ACC112 (cell line): ENCODE results near the gene VPS9D1.

Experiments
- H2AFZ ChIP-seq: fragments of 200-600 bp; sonication (generic); one replicate; pipeline ENCODE4 v1.6.0; 2017; ENCODE audit warnings: antibody characterized with exemption, low read length; ENCODE audit not compliant: unreplicated experiment
- H3K27ac ChIP-seq: fragments of 200-600 bp; sonication (generic); 2 replicates; pipeline ENCODE4 v1.5.1; 2014; ENCODE audit warnings: low read depth, mild to moderate bottlenecking, antibody characterized with exemption, low read length, moderate library complexity
- H3K27me3 ChIP-seq: fragments of 200-600 bp; sonication (generic); 2 replicates; pipeline ENCODE4 v1.6.1; 2014; ENCODE audit warnings: mild to moderate bottlenecking, antibody characterized with exemption, low read length, moderate library complexity, mixed read lengths; ENCODE audit not compliant: insufficient read depth
- H3K36me3 ChIP-seq: fragments of 200-600 bp; sonication (generic); 2 replicates; pipeline ENCODE4 v1.6.1; 2016; ENCODE audit warnings: mild to moderate bottlenecking, antibody characterized with exemption, low read length, moderate library complexity, mixed read lengths; ENCODE audit not compliant: insufficient read depth
- H3K4me1 ChIP-seq: fragments of 200-600 bp; sonication (generic); one replicate; pipeline ENCODE4 v1.6.1; 2016; ENCODE audit warnings: low read length, mixed read lengths; ENCODE audit not compliant: insufficient read depth, unreplicated experiment, control insufficient read depth
- H3K4me3 ChIP-seq: fragments of 200-600 bp; sonication (generic); 2 replicates; pipeline ENCODE4 v1.5.1; 2014; ENCODE audit warnings: mild to moderate bottlenecking, low read depth, low read length
- H3K79me2 ChIP-seq: fragments of 200-600 bp; sonication (generic); one replicate; pipeline ENCODE4 v1.6.0; 2016; ENCODE audit warnings: low read length; ENCODE audit not compliant: control insufficient read depth, unreplicated experiment, insufficient read depth

Gene VPS9D1, protein sequence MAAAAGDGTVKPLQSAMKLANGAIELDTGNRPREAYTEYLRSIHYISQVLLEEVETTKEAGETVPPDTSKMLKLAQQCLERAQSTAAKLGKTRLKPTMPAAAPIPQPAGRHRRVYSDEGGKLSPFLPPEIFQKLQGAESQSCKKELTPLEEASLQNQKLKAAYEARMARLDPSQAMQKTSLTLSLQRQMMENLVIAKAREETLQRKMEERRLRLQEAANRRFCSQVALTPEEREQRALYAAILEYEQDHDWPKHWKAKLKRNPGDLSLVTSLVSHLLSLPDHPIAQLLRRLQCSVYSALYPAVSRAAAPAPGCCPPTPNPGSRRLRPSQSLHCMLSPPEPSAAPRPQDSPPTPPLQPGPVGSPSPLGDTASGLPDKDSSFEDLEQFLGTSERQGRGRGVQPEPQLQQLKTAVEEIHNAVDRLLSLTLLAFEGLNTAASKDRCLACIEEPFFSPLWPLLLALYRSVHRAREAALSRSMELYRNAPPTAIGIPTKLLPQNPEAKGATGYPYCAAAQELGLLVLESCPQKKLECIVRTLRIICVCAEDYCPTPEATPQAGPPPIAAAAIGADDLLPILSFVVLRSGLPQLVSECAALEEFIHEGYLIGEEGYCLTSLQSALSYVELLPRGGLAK

DNA sequence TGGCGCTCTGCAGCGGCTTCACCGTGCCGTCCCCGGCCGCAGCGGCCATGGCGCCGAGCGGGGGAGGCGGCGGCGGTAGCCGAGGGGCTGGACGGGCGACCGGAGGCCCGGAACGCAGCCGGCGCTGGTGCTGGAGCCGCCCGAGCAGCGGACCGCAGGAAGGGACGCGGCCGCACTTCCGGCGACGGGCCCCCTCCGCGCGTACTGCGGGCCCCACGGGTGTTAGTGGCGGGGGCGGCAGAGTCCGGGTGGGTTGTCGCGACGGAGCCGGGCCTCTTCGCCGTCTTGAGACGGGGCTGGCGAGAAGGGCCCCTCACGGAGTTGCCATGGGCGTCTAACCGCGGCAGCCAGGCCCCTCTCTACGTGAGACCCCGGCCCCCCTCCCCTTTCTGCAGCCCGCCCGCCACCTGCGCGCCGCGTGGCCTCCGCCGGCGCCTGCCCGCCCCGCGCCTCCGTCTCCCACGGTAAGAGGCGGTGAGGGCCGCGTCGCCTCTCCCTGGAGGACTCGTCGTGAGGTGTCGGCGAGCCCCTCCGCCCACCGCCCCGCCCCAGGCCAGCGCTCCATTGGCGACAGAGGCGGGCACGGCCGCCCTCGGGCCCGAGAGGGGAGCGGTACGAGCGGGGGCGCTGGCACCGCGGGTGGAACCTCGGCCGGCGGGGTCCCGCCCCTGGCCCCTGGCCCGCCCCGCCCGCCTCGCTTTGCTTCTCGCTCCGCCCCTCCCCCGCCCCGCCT is at the start of gene VPS9D1, which contains the start of gene ZNF276:
Gene VPS9D1, minus strand, starts transcription at position 86 of the 733 bp plus-strand sequence. Its CDS starts 37 bp downstream, at position 49.
Gene ZNF276, plus strand, starts transcription at position 725 of the 733 bp plus-strand sequence. CDS start 104 bp downstream, outside the sequence.
- peaks cover 5% of the 10 kb centered on the region; the same call in 1 of the 2 replicates for H3K36me3 ChIP-seq
- H2AFZ ChIP-seq, result peak within 1 kb of the TSS; percentile 51

DNA sequence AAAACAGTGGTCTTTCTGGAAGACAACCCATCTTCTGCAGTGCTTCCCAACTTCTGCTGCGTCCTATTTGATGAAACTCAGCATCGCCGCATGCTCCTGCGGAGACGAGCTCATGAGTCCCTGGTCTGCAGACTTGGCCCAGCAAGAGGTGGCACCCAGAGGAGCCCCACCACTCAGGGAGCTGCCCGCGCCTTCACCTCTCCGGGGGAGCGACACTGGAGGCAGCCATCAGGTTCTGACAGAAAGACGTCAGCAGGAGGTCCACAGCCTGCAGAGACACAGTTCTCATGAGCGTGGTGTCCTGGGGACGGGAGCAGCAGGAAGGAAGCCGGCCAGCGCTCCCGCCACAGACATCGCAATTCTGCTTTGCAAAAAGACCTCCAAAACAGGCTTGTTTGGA is 49.7 kb upstream of the VPS9D1 start:
- no peaks in the 10 kb centered on the region for H3K27me3 ChIP-seq
- no peaks in the 10 kb centered on the region for H3K79me2 ChIP-seq
- H3K27ac ChIP-seq, result no peak overlapping the region
- peaks cover 3% of the 10 kb centered on the region for H3K4me1 ChIP-seq
- H3K4me3 ChIP-seq, result no peak overlapping the region
- peaks cover 28% of the 10 kb centered on the region; the same call in 1 of the 2 replicates for H3K36me3 ChIP-seq
- no peak overlapping the region for H2AFZ ChIP-seq

More for the DNA sequence above, at the start of gene VPS9D1, which contains the start of gene ZNF276:
- Histone ChIP-seq H3K4me1 (peaks cover 38% of the 10 kb centered on the region), H3K27ac (peak within 1 kb of the TSS; percentile 85), H3K79me2 (peaks cover 38% of the 10 kb centered on the region), H3K27me3 (no peaks in the 10 kb centered on the region), H3K4me3 (peak within 1 kb of the TSS; percentile 84)

DNA sequence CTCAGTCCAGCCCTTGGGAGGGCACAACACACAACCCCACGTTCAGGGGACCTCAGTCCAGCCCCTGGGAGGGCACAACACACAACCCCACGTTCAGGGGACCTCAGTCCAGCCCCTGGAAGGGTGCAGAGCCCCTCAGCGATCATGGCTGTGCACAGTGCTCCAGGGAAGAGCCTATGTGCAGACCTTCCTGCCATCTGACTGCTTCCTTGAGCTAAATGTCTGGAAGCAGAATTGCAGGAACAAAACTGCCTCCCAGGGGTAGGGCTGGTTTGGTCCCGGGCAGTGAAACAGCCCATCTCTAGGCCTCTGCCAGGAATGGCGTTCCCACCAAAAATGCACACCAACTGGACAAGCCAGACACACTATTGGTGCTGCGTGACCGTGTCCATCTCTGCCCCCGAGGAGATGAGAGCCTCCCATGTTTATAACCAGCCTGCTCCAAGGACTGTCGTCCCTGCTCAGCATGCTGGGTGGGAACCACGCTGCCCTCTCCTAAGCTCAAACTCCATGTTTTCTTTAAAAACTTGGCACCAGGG is 44.7 kb upstream of the VPS9D1 start:
- Histone ChIP-seq H2AFZ (no peak overlapping the region), H3K4me1 (peaks cover 11% of the 10 kb centered on the region), H3K36me3 (peaks cover 20% of the 10 kb centered on the region), H3K4me3 (peak overlapping the region; percentile 44; the same call in 1 of the 2 replicates), H3K27me3 (no peaks in the 10 kb centered on the region), H3K27ac (peak overlapping the region; percentile 56; the same call in 1 of the 2 replicates), H3K79me2 (no peaks in the 10 kb centered on the region)

DNA sequence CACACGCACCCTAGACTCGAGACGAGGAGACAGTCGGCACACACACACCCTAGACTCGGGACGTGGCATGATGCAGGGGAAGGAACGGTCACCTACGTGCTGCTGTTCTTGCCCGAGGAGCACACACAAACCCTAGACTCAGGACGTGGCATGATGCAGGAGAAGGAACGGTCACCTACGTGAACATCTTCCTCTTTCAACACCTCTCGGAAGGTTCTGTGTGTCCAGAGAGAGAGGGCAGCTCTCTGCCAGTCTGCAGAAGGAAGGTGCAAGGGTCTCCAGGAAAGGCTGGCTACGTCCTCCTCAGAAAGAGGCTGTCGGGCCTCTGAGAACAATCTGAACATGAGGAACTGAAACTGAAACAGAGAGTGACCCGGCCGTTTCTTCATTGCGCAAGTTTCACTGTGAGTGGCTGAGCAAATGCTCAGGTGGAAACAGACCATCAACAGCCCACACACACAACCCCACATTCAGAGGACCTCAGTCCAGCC is 44.1 kb upstream of the VPS9D1 start:
- Histone ChIP-seq H3K79me2 (no peaks in the 10 kb centered on the region), H3K36me3 (peaks cover 22% of the 10 kb centered on the region), H3K27me3 (no peaks in the 10 kb centered on the region), H3K4me3 (peak overlapping the region; percentile 60; the same call in 1 of the 2 replicates), H2AFZ (no peak overlapping the region), H3K27ac (peak overlapping the region; percentile 56; the same call in 1 of the 2 replicates), H3K4me1 (peaks cover 11% of the 10 kb centered on the region)

DNA sequence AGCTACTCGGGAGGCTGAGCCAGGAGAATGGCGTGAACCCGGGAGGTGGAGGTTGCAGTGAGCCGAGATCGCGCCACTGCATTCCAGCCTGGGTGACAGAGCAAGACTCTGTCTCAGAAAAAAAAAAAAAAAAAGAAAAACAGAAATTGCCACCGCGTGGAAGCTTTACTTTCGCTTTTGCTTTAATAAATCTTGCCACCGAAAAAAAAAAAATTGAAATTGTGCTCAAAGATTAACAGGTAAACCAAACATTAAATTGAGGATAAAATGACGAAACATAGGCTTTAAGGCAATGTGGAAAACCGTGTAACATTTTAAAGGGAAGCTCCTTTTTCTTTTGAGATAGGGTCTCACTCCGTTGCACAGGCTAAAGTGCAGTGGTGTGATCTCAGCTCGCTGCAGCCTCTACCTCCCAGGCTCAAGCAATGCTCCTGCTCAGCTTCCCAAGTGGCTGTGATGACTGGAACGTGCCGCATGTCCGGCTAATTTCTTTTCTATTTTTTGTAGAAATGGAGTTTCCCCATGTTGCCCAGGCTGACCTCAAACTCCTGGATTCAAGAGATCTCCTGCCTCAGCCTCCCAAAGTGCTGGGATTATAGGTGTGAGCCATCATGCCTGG is 40.7 kb upstream of the VPS9D1 start:
- Histone ChIP-seq H3K27ac (no peak overlapping the region), H3K4me1 (peaks cover 11% of the 10 kb centered on the region), H2AFZ (no peak overlapping the region), H3K4me3 (no peak overlapping the region), H3K79me2 (peaks cover 2% of the 10 kb centered on the region), H3K27me3 (no peaks in the 10 kb centered on the region), H3K36me3 (peaks cover 32% of the 10 kb centered on the region)

DNA sequence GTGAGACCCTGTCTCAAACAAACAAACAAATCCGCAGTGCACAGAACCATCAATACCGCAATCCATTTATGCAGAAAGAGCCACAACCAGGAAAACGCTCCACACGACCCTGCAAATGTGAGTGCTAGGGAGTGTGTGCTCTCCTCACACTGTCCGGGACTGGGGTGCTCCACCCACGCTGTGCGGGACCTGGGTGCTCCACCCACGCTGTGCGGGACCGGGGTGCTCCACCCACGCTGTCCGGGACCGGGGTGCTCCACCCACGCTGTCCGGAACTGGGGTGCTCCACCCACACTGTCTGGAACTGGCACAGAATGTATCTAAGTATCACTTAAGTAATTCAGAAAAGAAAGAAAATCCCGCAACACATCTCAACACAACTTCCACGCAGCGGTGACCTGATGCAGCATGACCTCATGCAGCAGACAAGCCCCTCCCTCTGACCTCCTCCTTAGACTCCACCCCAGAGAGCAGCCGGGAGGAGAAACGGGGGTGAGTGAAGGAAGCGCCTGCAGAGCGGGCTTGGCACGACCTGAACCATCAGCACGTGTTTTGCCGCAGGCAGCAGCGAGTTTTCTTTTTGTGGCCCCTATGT is 39.1 kb upstream of the VPS9D1 start:
- H3K4me3 ChIP-seq, result no peak overlapping the region
- H3K36me3 ChIP-seq, result peaks cover 28% of the 10 kb centered on the region
- no peak overlapping the region for H2AFZ ChIP-seq
- peaks cover 4% of the 10 kb centered on the region for H3K4me1 ChIP-seq
- H3K79me2 ChIP-seq, result peaks cover 5% of the 10 kb centered on the region
- H3K27me3 ChIP-seq, result no peaks in the 10 kb centered on the region
- H3K27ac ChIP-seq, result no peak overlapping the region

DNA sequence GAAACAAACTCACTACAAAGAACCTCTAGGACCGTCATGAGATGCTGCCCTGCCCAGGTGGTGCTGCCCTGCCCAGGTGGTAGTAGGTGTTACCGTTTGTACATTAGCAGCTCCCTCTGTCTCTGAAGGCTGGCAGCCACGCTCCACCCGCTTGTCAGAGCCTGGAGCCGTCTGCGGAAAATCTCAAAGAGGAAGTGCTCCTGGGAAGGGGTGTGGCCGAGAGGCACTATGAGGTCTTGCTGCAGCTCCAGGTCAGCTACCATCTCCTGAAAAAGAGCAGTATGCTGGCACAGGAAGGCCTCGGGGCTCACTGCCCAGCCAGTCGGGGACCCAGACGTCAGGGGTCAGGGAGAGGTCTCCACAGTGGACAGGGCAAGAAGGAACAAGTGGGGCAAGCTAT is 28.9 kb upstream of the VPS9D1 start:
- Histone ChIP-seq H3K4me1 (no peaks in the 10 kb centered on the region), H2AFZ (no peak overlapping the region), H3K36me3 (peaks cover 13% of the 10 kb centered on the region; the same call in 1 of the 2 replicates), H3K27me3 (no peaks in the 10 kb centered on the region), H3K4me3 (no peak overlapping the region), H3K27ac (no peak overlapping the region), H3K79me2 (no peaks in the 10 kb centered on the region)

DNA sequence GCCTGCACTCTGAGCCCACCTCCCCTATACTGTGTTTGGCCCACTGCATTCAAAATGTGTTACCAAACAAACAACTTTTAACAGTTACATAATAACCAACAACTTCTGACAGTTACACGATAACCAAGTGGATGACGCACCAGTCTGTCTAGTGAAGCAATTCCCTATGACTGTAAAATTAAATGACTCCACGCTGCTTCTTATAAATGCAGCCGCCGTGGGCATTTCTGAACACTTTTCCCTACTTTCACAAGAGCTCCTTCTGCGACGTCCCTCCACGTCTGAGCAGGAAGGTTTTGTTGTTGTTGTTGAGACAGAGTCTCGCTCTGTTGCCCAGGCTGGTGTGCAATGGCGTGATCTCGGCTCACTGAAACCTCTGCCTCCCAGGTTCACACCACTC is 28.2 kb upstream of the VPS9D1 start:
- Histone ChIP-seq H3K4me1 (no peaks in the 10 kb centered on the region), H3K27ac (no peak overlapping the region), H3K4me3 (no peak overlapping the region), H2AFZ (no peak overlapping the region), H3K79me2 (no peaks in the 10 kb centered on the region), H3K36me3 (peaks cover 13% of the 10 kb centered on the region; the same call in 1 of the 2 replicates), H3K27me3 (no peaks in the 10 kb centered on the region)

DNA sequence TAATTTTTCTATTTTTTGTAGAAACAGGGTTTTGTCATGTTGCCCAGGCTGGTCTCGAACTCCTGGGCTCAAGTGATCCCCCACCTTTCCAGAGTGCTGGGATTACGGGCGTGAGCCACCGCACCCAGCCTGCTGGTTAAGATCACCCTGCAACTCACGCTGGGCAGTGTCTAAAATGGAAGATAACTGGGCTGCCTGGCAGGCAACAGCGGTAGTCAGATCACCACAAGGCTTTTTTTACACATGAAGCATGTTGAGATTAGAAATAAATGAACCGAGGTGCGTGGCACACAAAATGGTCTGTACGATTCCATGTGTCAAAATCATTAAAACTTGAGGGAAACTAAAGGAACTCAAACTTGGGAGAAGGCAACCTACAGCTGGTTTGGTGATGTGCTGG is 27.4 kb upstream of the VPS9D1 start:
- Histone ChIP-seq H2AFZ (no peak overlapping the region), H3K36me3 (peaks cover 13% of the 10 kb centered on the region; the same call in 1 of the 2 replicates), H3K27ac (no peak overlapping the region), H3K79me2 (no peaks in the 10 kb centered on the region), H3K4me1 (no peaks in the 10 kb centered on the region), H3K4me3 (no peak overlapping the region), H3K27me3 (no peaks in the 10 kb centered on the region)
